Thyroid gland (tissue), 4 donors: Measurements from ENCODE around the gene B3GNT4. TPM values are rescaled to one million over a fixed set of nuclear protein-coding genes. Genes with fewer than 3 reads are reported as not detected.

Experiments
- DNase-seq, 2 donors: peaks; one replicate each; pipeline ENCODE4 v3.0.0-alpha.2; 2019
- H3K27ac ChIP-seq, 3 donors: fragments of 200-600 bp; sonication (generic); 1 replicate in 2 of 3; 2 replicates in 1 of 3; pipeline ENCODE4 v1.5.1; 2016 to 2019; ENCODE audit warnings: mild to moderate bottlenecking in 1 of 3, moderate library complexity in 1 of 3
- H3K27me3 ChIP-seq: fragments of 200-600 bp; sonication (generic); one replicate; pipeline ENCODE4 v1.5.1; 2019
- H3K36me3 ChIP-seq, 2 donors: fragments of 200-600 bp; sonication (generic); one replicate each; pipeline ENCODE4 v1.5.1; 2016 to 2019
- H3K4me1 ChIP-seq, 2 donors: fragments of 200-600 bp; sonication (generic); one replicate each; pipeline ENCODE4 v1.5.1; 2017 to 2019
- H3K4me3 ChIP-seq, 3 donors: fragments of 200-600 bp; sonication (generic); replicated peaks in 1 of 3; 1 replicate in 2 of 3; 2 replicates in 1 of 3; pipeline ENCODE4 v1.5.1; 2016; ENCODE audit warnings: mild to moderate bottlenecking in 1 of 3
- H3K9me3 ChIP-seq: fragments of 200-600 bp; sonication (generic); one replicate; pipeline ENCODE4 v1.5.1; 2017
- POLR2A ChIP-seq, 2 donors: fragments of 450-650 bp; IDR thresholded peaks; one replicate each; pipeline ENCODE4 v1.6.1; 2017; ENCODE audit warnings: antibody characterized with exemption in 2 of 2, mild to moderate bottlenecking in 2 of 2, moderate library complexity in 1 of 2
- WGBS, 2 donors: methylation state at CpG; one replicate each; pipeline ENCODE4 v1.1.5; 2017; 5-methylcytosine and 5-hydroxymethylcytosine counted together
- intact Hi-C: fragments of 100-400 bp; cut with DNase I; formaldehyde crosslinking; loops from one replicate; pipeline ENCODE4 v1.15.1; 2023
- total RNA-seq, 4 donors: library from RNA; depleted of rRNA; stranded (reverse); fragments of >200 nt; gene quantifications; one replicate each; pipeline ENCODE4 v1.2.3, GENCODE V29; 2016
- TF ChIP-seq, protein P1 (sequence below), 6 experiments: fragments of 200-600 bp in 3 of 6; fragments of 450-650 bp in 3 of 6; sonication (generic) in 3 of 6; IDR thresholded peaks; one replicate each; pipeline ENCODE4 v1.5.1; 2016 to 2019; ENCODE audit warnings: antibody characterized with exemption in 6 of 6, mild to moderate bottlenecking in 2 of 6, inconsistent platforms in 1 of 6, moderate library complexity in 1 of 6

B3GNT4 gene
- total RNA-seq, 4 donors from 2014 or later = 0.11 to 0.13 TPM; not detected in 2

DNA sequence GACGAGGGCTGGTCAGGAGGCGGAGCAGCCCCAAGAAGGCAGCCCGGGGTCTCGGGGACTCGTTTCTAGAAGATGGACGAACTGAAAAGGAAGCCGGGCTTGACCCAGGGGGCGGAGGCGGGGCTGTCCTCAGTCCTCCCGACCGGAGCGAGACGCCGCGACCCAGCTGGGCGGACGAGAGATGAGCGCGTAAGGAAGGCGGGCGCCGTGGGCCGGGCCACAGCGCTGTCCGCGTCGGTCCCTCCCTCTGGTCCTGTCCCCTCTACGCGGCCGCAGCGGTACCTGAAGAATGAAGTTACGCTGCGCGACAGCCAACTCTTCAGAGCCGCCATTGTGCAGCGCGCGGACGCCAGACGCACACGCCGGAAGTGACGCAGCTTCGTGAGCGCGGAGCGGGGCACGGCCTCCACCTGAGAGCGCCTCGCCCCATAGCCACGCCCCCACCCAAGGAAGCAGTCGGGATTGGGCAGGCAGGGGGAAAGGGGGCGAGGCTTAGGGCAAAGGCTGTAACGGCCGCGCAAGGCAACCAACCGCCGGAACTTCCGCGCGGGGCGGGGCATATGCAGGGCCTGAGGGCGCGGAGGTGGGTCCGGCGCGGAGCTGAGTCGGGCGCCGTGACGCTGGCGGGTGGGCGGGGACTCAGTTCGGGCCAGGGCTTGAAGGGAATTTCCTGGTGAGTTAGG, 22.3 kb downstream of the B3GNT4 start, which contains the start of gene DIABLO:
TSS of gene DIABLO (minus strand) at position 370 of the 683 bp plus-strand sequence. CDS start at position 332, 38 bp downstream.
- Histone ChIP-seq H3K27me3 (no peaks in the 10 kb centered on the region), H3K9me3 (no peaks in the 10 kb centered on the region), H3K36me3 (peaks cover 3 to 4% of the 10 kb centered on the region in 2 donors), H3K27ac (peak within 1 kb of the TSS; percentile 87 to 91 (median 89)), H3K4me3 (peak within 1 kb of the TSS; percentile 23 to 75 (median 70)), H3K4me1 (peaks cover 22 to 23% of the 10 kb centered on the region in 2 donors)
- WGBS, 2 donors = 1 to 2% methylated on average over 9 to 26 of the region's 74 CpGs
- TF ChIP-seq POLR2A (IDR thresholded peaks at IDR 0.05) = peak; percentile 50 to 94
- TF ChIP-seq, protein P1, sequence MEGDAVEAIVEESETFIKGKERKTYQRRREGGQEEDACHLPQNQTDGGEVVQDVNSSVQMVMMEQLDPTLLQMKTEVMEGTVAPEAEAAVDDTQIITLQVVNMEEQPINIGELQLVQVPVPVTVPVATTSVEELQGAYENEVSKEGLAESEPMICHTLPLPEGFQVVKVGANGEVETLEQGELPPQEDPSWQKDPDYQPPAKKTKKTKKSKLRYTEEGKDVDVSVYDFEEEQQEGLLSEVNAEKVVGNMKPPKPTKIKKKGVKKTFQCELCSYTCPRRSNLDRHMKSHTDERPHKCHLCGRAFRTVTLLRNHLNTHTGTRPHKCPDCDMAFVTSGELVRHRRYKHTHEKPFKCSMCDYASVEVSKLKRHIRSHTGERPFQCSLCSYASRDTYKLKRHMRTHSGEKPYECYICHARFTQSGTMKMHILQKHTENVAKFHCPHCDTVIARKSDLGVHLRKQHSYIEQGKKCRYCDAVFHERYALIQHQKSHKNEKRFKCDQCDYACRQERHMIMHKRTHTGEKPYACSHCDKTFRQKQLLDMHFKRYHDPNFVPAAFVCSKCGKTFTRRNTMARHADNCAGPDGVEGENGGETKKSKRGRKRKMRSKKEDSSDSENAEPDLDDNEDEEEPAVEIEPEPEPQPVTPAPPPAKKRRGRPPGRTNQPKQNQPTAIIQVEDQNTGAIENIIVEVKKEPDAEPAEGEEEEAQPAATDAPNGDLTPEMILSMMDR (IDR thresholded peaks at IDR 0.05) = no peak
- intact Hi-C loops = no loop called here
- peak; percentile 100 for DNase-seq

DNA sequence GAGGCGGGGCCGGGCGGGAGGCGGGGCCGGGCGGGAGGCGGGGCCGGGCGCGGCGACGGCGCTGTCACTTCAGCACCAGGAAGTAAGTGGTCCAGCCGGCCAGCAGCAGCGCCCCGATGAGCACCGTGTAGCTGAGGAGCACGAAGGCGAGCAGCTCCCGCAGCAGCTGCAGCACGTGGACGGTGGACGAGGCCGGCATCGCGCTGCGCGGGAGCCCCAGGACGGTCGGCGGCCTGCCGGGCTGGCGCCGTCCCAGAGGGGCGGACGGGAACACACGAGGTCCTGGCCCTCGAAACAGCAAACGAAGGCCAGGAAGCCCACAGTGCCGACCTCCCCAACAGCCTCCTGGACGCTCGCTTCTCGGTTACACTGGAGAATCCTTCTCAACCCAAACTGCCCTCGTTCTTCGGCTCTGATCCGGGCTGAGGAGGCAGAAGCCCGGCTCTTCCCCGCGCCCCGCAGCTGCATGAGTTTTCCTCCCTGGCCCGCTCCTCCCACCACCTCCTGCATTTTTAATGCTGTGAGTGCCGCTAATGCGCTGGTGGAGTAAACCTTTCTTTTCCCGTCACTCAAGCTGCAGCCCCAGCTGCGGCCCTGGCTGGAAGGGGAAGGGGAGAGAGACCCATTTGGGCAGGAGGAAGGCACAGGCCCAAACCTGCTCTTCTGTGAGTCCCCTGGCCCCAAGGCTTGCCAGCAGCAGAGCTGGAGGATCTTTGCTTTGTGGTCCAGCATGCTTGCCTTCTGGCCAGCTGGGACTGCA, 23.0 kb downstream of the B3GNT4 start:
- H3K27ac ChIP-seq = no peak overlapping the region
- 38 to 39% methylated on average over 9 of the region's 55 CpGs for WGBS, 2 donors

DNA sequence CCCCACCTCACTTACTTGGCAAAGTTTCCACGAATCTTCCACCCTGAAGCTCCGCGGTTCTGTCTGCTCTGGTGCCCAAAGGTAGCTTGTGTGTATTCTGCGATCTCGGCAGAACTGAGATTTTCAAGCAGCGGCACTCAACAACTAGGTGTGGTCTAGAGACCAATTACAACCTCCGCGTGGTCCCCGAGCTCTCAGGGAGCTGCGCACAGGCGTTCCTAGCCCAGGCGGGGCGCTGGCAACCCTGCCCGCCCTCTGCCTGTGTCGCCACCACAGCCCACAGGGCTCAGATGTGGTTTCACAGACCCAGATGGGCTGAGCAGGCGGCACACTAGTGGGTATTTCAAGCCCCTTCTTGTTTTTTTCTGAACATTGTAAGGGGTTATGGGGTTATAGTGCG, 23.8 kb downstream of the B3GNT4 start:
- Histone ChIP-seq H3K27ac (no peak overlapping the region), H3K4me3 (no peak overlapping the region), H3K27me3 (no peaks in the 10 kb centered on the region), H3K9me3 (no peaks in the 10 kb centered on the region), H3K36me3 (peaks cover 12 to 17% of the 10 kb centered on the region in 2 donors), H3K4me1 (peaks cover 22 to 23% of the 10 kb centered on the region in 2 donors)
- WGBS, 2 donors = 93 to 94% methylated on average over 17 of the region's 17 CpGs
- TF ChIP-seq, protein P1 (IDR thresholded peaks at IDR 0.05) = no peak
- no peak for TF ChIP-seq POLR2A (IDR thresholded peaks at IDR 0.05)
- no peak for DNase-seq
- intact Hi-C loops = no loop called here

More for the DNA sequence above, 23.0 kb downstream of the B3GNT4 start:
- H3K9me3 ChIP-seq = no peaks in the 10 kb centered on the region
- no peaks in the 10 kb centered on the region for H3K27me3 ChIP-seq
- H3K4me3 ChIP-seq = peak overlapping the region in 1 of 3 donors; percentile 29
- peaks cover 22 to 23% of the 10 kb centered on the region in 2 donors for H3K4me1 ChIP-seq
- peaks cover 10 to 11% of the 10 kb centered on the region in 2 donors for H3K36me3 ChIP-seq
- intact Hi-C loops = no loop called here
- TF ChIP-seq, protein P1 (IDR thresholded peaks at IDR 0.05) = no peak
- TF ChIP-seq POLR2A (IDR thresholded peaks at IDR 0.05) = no peak
- no peak for DNase-seq

DNA sequence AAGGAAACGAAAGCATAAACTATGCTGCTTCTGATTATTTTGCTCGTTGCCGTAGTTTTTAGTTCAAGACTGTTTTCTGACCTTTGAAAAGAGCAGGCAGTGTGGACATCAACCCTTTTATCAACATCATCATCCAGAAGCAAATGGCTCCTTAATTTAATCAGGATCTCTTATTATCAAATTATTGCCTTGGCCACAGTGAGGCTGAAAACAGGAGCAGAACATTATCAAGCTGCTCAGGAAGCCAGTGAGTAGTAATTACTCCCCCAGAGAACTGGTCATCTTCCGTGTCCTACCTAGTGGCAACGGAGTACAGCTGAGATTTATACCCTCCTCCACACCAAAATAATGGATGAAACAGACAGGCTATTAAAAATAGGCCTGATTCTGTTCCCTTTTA, 24.6 kb downstream of the B3GNT4 start:
- Histone ChIP-seq H3K36me3 (peaks cover 14 to 23% of the 10 kb centered on the region in 2 donors), H3K4me1 (peaks cover 22 to 23% of the 10 kb centered on the region in 2 donors), H3K9me3 (no peaks in the 10 kb centered on the region), H3K27ac (no peak overlapping the region), H3K27me3 (no peaks in the 10 kb centered on the region), H3K4me3 (no peak overlapping the region)
- intact Hi-C loops = no loop called here
- TF ChIP-seq POLR2A (IDR thresholded peaks at IDR 0.05) = no peak
- TF ChIP-seq, protein P1 (IDR thresholded peaks at IDR 0.05) = no peak
- 89 to 96% methylated on average over 5 of the region's 5 CpGs for WGBS, 2 donors
- no peak for DNase-seq
